ENCODE data around the gene SREBF2. TPM values are rescaled to one million over a fixed set of nuclear protein-coding genes. Genes with fewer than 3 reads are reported as not detected.

The SREBF2 gene
- total RNA-seq, 1 experiment from 2014 or later: 40.0 TPM

DNA sequence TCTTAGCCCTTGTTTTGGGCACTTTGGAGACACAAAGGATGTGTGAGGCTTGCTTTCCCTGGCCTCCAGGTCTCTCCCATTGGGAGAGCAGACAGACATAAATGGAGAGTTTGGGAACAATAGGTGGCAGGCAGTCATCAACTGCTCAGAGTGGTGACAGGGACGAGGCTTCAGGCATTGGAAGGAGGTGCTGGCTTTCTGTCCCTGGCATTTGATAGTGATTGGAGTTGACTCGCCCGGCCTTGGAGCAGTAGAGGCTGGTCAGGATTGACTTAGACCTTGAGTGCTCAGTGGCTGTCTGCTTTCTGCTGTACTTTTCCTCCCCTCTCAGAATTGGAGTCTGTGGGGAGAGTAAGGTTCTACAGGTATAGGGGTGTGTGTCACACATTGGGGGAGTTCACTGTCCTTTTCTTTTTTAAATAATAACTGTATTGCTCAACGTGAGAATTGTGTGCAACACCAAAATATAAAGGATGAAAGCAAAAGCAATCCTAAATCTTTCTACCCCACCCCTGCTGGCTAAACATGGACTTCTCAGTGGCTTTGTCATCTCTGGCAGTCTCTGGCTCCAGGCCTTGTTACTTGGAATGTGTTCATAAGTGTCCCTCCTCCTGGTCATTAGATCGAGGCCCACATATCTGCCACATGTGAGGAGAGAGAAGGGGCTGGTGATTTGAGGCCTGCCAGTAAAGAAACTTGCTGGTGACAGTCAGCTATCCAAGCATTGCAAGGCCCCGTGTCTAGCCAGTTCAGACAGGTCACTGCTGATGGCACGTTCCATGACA lies 60.9 kb downstream of the SREBF2 start:
- no peaks in the 10 kb centered on the region for H4K20me1 ChIP-seq (ENCODE audit: low read length)
- H3K27ac ChIP-seq (ENCODE audit: low read length): no peak overlapping the region
- ChIA-PET CTCF (no interaction called here), POLR2A (ENCODE audit: unreplicated experiment) (interaction anchor here (0.6 kb wide), 1 partner anchor 19 kb away, joined by 11 read pairs; no protein-coding TSS in a partner anchor)
- peaks cover 12% of the 10 kb centered on the region for H3K36me3 ChIP-seq (ENCODE audit: low read depth, low read length)
- intact Hi-C loops (cut with micrococcal nuclease): no loop called here
- H3K9me3 ChIP-seq (ENCODE audit: low read length): no peaks in the 10 kb centered on the region
- H3K4me1 ChIP-seq (ENCODE audit: insufficient read depth, low read length): no peaks in the 10 kb centered on the region
- no peak overlapping the region for H3K4me2 ChIP-seq (ENCODE audit: low read length)
- H3K9me2 ChIP-seq (replicated peaks; ENCODE audit: low read length): no peaks in the 10 kb centered on the region
- ATAC-seq (no peak), DNase-seq (no peak)
- H3K9ac ChIP-seq (ENCODE audit: low read length): no peak overlapping the region
- H3K4me3 ChIP-seq (ENCODE audit: low read length): no peak overlapping the region
- no peaks in the 10 kb centered on the region for H3K27me3 ChIP-seq (ENCODE audit: low read length)
- no peak overlapping the region for H2AFZ ChIP-seq (ENCODE audit: low read length)
- no peaks in the 10 kb centered on the region for H3F3A ChIP-seq (ENCODE audit: low read length, unreplicated experiment)
- BruUV-seq (replicated peaks): no TSS peak
- TF ChIP-seq EZH2 (IDR thresholded peaks at IDR 0.05; ENCODE audit: low read length, unreplicated experiment) (no peak), EZH2phosphoT487 (IDR thresholded peaks at IDR 0.05; ENCODE audit: borderline replicate concordance, low read length) (no peak), CTCF (conservative IDR thresholded peaks at IDR 0.05; ENCODE audit: low read depth, low read length) (no peak)
- H3K79me2 ChIP-seq (ENCODE audit: low read length): no peaks in the 10 kb centered on the region

- CTCF ChIA-PET: interaction anchor here (0.7 kb wide), 1 partner anchor 76 kb away, joined by 3 read pairs; no protein-coding TSS in a partner anchor
- Histone ChIP-seq H3K9ac (ENCODE audit: low read length) (no peak overlapping the region), H2AFZ (ENCODE audit: low read length) (no peak overlapping the region), H3F3A (ENCODE audit: low read length, unreplicated experiment) (no peaks in the 10 kb centered on the region), H4K20me1 (ENCODE audit: low read length) (no peaks in the 10 kb centered on the region), H3K36me3 (ENCODE audit: low read depth, low read length) (no peaks in the 10 kb centered on the region; the same call in none of the 2 replicates), H3K27me3 (ENCODE audit: low read length) (no peaks in the 10 kb centered on the region), H3K4me3 (ENCODE audit: low read length) (no peak overlapping the region), H3K9me3 (ENCODE audit: low read length) (no peaks in the 10 kb centered on the region), H3K4me1 (ENCODE audit: insufficient read depth, low read length) (no peaks in the 10 kb centered on the region), H3K9me2 (replicated peaks; ENCODE audit: low read length) (no peaks in the 10 kb centered on the region), H3K79me2 (ENCODE audit: low read length) (no peaks in the 10 kb centered on the region), H3K27ac (ENCODE audit: low read length) (no peak overlapping the region), H3K4me2 (ENCODE audit: low read length) (no peak overlapping the region)
- no TSS peak for BruUV-seq (replicated peaks)
- DNase-seq: no peak
- POLR2A ChIA-PET (ENCODE audit: unreplicated experiment): no interaction called here
- intact Hi-C loops (cut with micrococcal nuclease): no loop called here
- TF ChIP-seq EZH2phosphoT487 (IDR thresholded peaks at IDR 0.05; ENCODE audit: borderline replicate concordance, low read length) (no peak), CTCF (conservative IDR thresholded peaks at IDR 0.05; ENCODE audit: low read depth, low read length) (no peak), EZH2 (IDR thresholded peaks at IDR 0.05; ENCODE audit: low read length, unreplicated experiment) (no peak)
- no peak for ATAC-seq
These were observed 65.7 kb downstream of the SREBF2 start for GRCh38 chr22:41898645-41899044.

- Histone ChIP-seq H3K9me2 (replicated peaks; ENCODE audit: low read length) (no peaks in the 10 kb centered on the region), H3K27me3 (ENCODE audit: low read length) (no peaks in the 10 kb centered on the region), H3K4me1 (ENCODE audit: insufficient read depth, low read length) (no peaks in the 10 kb centered on the region), H3K9ac (ENCODE audit: low read length) (no peak overlapping the region), H3K79me2 (ENCODE audit: low read length) (no peaks in the 10 kb centered on the region), H3K4me2 (ENCODE audit: low read length) (no peak overlapping the region), H3K4me3 (ENCODE audit: low read length) (no peak overlapping the region), H2AFZ (ENCODE audit: low read length) (no peak overlapping the region), H4K20me1 (ENCODE audit: low read length) (no peaks in the 10 kb centered on the region), H3K9me3 (ENCODE audit: low read length) (no peaks in the 10 kb centered on the region), H3K27ac (ENCODE audit: low read length) (no peak overlapping the region), H3K36me3 (ENCODE audit: low read depth, low read length) (no peaks in the 10 kb centered on the region; the same call in none of the 2 replicates), H3F3A (ENCODE audit: low read length, unreplicated experiment) (no peaks in the 10 kb centered on the region)
- ATAC-seq (no peak), DNase-seq (no peak)
- POLR2A ChIA-PET (ENCODE audit: unreplicated experiment): no interaction called here
- BruUV-seq (replicated peaks): no TSS peak
- intact Hi-C loops (cut with micrococcal nuclease): no loop called here
- TF ChIP-seq EZH2phosphoT487 (IDR thresholded peaks at IDR 0.05; ENCODE audit: borderline replicate concordance, low read length) (no peak), CTCF (conservative IDR thresholded peaks at IDR 0.05; ENCODE audit: low read depth, low read length) (no peak), EZH2 (IDR thresholded peaks at IDR 0.05; ENCODE audit: low read length, unreplicated experiment) (no peak)
- CTCF ChIA-PET: interaction anchor here (0.7 kb wide), 1 partner anchor 77 kb away, joined by 3 read pairs; no protein-coding TSS in a partner anchor
These were observed 66.2 kb downstream of the SREBF2 start for GRCh38 chr22:41899110-41899509.

Measured in PC-3 (cell line).